GM12872 (cell line): ENCODE results near the gene REX1BD.

Experiments used
- TF ChIP-seq, protein P1 (sequence below): IDR thresholded peaks from 3 replicates; pipeline ENCODE4 v1.5.1; 2011; ENCODE audit warnings: low read depth, mild to moderate bottlenecking, low read length, moderate library complexity; ENCODE audit not compliant: insufficient read depth

REX1BD gene

DNA sequence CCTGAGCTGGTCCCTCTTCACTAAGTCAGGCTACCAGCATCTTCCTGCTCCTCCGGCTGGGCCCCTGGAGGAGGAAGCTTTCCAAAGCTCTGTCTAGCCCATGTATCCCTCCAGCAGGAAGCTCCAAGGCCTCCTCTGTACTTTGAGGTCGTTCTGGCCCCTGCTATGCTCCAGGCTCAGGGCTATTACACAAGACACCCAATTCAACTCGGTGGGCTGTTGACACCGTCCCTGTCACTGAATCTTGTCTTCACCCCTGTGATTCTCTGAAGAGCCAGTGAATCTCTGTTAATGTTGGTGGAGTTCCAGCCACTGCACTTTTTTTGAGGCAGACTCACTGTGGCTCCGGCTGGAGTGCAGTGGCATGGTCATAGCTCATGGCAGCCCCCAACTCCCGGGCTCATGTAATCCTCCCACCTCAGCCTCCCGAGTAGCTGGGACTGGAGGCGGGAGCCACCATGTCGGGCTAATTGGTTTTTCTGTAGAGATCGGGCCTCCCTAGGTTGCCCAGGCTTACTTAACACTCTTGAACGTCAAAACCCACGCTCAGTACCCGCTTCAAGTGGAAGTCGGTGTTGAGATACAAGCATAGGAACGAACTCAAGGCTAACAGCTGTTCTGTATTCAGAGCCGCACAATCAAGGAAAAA lies 512 bp upstream of the REX1BD start:
- TF ChIP-seq, protein P1, sequence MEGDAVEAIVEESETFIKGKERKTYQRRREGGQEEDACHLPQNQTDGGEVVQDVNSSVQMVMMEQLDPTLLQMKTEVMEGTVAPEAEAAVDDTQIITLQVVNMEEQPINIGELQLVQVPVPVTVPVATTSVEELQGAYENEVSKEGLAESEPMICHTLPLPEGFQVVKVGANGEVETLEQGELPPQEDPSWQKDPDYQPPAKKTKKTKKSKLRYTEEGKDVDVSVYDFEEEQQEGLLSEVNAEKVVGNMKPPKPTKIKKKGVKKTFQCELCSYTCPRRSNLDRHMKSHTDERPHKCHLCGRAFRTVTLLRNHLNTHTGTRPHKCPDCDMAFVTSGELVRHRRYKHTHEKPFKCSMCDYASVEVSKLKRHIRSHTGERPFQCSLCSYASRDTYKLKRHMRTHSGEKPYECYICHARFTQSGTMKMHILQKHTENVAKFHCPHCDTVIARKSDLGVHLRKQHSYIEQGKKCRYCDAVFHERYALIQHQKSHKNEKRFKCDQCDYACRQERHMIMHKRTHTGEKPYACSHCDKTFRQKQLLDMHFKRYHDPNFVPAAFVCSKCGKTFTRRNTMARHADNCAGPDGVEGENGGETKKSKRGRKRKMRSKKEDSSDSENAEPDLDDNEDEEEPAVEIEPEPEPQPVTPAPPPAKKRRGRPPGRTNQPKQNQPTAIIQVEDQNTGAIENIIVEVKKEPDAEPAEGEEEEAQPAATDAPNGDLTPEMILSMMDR: no peak

DNA sequence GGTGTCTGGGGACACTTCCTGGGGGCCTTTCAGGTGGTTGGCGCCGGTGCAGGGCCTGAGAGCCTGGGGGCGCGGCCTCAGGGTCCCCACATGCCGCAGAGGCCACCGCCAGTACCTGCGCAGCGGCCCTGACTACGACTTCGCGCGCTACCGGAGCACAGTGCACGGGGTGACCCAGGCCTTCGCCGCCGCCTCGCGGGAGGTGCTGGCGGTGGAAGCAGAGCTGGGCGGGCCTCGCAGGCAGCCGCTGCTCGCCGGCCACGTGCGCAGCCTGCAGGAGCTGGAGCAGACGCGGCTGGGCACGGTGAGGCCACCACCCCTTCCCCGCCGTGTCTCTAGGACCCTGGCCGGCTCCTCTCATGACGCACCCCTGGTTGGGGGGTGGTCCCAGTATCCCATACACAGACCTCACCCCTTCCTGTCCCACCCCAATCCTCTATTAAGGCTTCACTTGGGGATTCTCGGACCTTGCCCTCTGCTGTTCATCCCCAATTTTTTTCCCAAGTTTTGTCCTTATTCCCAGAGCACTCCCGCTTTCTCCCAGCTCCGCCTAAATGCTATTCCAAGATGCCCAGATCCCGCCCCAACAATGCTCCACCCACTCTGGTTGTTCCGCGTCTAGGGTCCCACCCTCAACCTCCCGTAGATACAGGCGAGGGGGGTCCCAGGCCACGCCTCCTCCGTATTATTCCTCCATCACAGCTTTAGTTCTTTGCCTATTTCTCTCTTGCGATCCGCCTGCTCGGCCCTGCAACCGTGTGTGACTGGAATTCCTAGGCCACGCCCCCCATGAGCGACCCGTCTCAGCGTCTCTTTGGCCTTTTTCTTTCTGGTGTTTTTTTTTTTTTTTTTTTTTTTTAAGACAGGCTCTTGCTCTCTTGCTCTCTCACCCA lies 1.0 kb downstream of the REX1BD start:
- TF ChIP-seq, protein P1: peak; percentile 11; the same call in 1 of the 3 replicates

DNA sequence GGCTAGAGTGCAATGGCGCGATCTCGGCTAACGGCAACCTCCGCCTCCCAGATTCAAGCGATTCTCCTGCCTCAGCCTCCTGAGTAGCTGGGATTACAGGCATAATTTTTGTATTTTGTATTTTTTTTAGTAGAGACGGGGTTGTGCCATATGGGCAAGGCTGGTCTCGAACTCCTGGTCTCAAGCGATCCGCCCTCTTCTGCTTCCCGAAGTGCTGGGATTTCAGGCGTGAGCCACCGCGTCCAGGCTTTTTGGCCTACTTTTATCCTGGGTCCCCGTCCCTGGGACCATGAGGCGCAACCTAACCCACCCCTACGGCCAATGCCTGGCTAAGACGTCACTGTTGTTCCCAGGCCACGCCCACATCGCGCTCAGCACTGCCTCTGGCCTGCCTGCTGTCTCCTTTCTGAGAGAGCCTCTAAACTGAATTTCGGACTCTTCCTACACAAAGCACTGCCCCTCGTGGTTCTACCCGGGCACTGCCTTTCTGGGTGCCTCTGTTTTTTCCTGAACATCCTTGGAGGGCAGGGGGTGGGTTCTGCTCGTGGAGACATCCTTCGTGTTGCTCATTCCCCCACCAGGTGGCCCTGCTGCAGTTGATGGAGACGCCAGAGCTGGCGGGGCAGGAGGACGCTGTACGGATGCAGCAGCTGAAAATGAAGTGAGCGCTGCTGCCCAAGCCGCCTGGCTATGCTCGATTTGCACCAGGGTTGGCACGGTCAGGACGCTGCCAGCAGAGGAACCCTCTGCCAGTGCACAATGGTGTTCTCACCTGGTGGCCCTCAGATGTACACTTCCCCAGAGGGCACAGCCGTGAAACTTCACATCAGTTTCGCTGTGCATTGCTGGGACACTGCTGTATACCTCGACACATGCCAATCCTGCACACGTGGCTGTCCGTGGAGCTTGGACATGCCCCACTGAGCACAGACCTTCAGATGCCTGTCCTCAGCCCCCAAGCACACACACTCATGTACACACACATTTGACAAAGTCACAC lies 2.0 kb downstream of the REX1BD start:
- TF ChIP-seq, protein P1: 0 out of 3 replicates have a peak, but pooled peaks have one; percentile 1

DNA sequence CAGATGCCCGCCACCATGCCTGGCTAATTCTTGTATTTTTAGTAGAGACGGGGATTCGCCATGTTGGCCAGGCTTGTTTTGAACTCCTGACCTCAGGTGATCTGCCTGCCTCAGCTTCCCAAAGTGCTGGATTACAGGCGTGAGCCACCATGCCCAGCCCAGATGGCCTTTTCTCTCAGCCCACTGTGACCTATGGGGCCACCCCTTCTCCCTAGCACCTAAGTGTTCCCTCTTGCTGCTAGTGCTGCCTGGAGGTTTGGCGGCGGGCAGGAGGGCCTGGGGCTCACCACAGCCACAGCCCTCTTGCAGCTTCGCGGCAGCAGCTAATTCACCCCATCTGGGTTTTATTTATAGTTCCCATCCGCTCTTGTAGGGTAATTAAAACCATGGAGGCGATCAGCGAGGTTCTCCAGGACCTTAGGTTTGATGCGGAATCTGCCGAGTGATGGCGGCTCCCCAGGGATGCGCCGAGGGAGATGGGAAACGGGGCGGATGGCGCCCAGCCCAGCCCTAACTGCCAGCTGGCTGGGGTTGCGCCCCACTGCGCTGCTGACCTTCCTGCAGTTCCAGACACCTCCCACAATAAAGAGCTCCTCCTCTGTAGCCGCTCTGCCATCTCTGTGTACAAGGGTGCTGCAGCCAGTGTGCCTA lies 3.3 kb downstream of the REX1BD start:
- TF ChIP-seq, protein P1: no peak

DNA sequence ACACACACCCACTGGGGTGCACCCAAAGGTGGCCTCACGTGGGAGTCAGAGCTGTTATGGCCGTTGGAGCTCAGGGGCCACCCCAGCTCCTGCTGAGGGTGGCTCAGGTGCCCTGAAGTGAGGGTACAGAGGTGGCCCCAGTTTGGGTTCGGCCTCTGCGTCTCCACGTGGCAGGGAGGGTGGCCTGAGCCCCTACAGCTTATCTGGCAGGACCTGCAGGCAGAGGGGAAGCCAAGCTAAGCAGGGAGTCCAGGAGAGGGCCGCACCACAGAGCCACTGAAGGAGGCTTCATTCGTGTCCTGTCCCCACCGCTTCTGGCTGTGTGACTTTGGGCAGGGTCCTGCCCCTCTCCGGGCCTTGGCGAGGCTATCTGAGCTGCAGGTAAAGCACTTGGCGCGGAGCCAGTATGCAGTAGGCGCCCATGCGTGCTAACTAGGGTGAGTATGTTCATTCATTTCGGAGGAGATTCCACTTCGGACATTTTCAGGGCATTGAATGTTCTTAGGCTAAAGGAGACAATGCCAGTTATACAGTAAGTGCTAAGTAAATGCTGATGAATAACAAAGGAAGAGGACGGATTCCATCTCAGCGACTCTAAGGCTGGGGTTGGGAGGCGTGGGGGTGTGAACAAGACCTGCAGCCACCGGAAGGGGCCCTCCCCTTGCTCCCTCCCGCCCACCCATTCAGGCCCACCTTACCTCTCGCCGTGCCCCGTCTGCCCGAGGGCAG lies 4.9 kb downstream of the REX1BD start:
- TF ChIP-seq, protein P1: no peak

DNA sequence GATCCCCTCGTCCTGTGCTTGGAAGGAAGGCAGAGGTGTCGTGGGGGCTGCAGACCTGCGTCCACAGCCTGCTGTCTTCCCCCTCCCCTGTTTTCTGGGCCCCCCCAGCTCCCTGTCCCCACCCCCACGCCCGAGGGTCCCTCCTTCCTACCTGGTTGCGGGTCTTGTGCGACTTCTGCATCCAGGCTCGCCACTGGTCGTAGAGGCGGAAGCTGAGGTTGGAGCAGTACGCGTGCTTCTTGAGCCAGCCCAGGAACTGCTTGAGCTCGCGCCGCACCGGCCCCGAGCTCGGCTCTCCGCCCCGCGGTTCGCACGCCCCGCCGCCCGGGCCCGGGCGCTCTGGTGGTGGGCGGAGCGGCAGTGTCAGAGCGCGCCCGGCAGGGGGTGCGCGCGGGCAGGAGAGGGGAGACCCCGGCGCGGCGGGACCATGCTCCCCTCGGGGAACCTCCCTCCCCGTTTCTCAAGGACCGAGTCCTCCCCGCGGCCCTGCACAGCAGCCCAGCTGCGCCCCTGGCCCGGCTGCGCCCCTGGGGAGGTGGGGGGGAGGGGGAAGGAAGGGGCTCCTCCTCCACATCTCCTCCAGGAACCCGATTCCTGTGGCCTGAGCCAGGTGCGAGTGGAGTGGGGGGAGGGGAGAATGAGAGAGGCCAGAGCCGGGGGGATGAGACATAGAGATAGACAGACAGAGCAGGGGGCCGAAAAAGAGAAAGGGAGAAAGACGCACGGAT lies 5.7 kb downstream of the REX1BD start:
- TF ChIP-seq, protein P1: peak; percentile 77; the same call in 2 of the 3 replicates
